Spleen (tissue), 11 donors: ENCODE results near the gene USP30. TPM values are rescaled to one million over a fixed set of nuclear protein-coding genes. Genes with fewer than 3 reads are reported as not detected.

Experiments used
- DNase-seq: peaks from one replicate; pipeline ENCODE4 v3.0.0-alpha.2; 2020
- H3K27ac ChIP-seq, 8 donors: fragments of 200-600 bp; sonication (generic) in 7 of 8; 1 replicate in 4 of 8; 2 replicates in 4 of 8; pipeline versions ENCODE4 v1.5.0 to v1.8.0; 2016 to 2021; ENCODE audit warnings: inconsistent platforms in 4 of 8, mild to moderate bottlenecking in 4 of 8, moderate library complexity in 1 of 8
- H3K27me3 ChIP-seq, 7 donors: fragments of 200-600 bp; sonication (generic) in 6 of 7; replicated peaks in 1 of 7; 1 replicate in 4 of 7; 2 replicates in 3 of 7; pipeline versions ENCODE4 v1.5.0 to v1.8.0; 2016 to 2021; ENCODE audit warnings: inconsistent platforms in 3 of 7, mild to moderate bottlenecking in 1 of 7
- H3K36me3 ChIP-seq, 6 donors: fragments of 200-600 bp; sonication (generic) in 5 of 6; 1 replicate in 4 of 6; 2 replicates in 2 of 6; pipeline versions ENCODE4 v1.5.0 to v1.8.0; 2016 to 2021; ENCODE audit warnings: inconsistent platforms in 2 of 6
- H3K4me1 ChIP-seq, 6 donors: fragments of 200-600 bp; sonication (generic) in 5 of 6; 1 replicate in 3 of 6; 2 replicates in 3 of 6; pipeline versions ENCODE4 v1.5.0 to v1.8.0; 2016 to 2021; ENCODE audit warnings: inconsistent platforms in 3 of 6
- H3K4me3 ChIP-seq, 8 donors: fragments of 200-600 bp; sonication (generic) in 7 of 8; 1 replicate in 4 of 8; 2 replicates in 4 of 8; pipeline versions ENCODE4 v1.5.0 to v1.8.0; 2016 to 2021; ENCODE audit warnings: inconsistent platforms in 4 of 8, mild to moderate bottlenecking in 4 of 8, moderate library complexity in 2 of 8
- H3K9me3 ChIP-seq, 8 donors: fragments of 200-600 bp; sonication (generic) in 7 of 8; 1 replicate in 4 of 8; 2 replicates in 4 of 8; pipeline versions ENCODE4 v1.5.0 to v1.8.0; 2016 to 2021; ENCODE audit warnings: inconsistent platforms in 4 of 8
- CTCF ChIP-seq, 11 experiments: fragments of 200-600 bp in 7 of 11; fragments of 450-650 bp in 4 of 11; sonication (generic) in 4 of 11; IDR thresholded peaks in 8 of 11; conservative IDR thresholded peaks in 3 of 11; 1 replicate in 7 of 11; 2 replicates in 4 of 11; pipeline versions ENCODE4 v1.4.0 to v1.8.0; 2016 to 2021; ENCODE audit warnings: antibody characterized with exemption in 11 of 11, inconsistent platforms in 4 of 11, mild to moderate bottlenecking in 1 of 11
- POLR2A ChIP-seq, 3 donors: fragments of 450-650 bp; IDR thresholded peaks; one replicate each; pipeline ENCODE4 v1.5.1; 2017; ENCODE audit warnings: antibody characterized with exemption in 3 of 3, mild to moderate bottlenecking in 1 of 3
- POLR2AphosphoS5 ChIP-seq, 3 donors: sonication (generic); formaldehyde crosslinking; IDR thresholded peaks; one replicate each; pipeline ENCODE4 v1.5.1; 2017; ENCODE audit warnings: antibody characterized with exemption in 3 of 3
- WGBS, 5 donors: extraction: QIAGEN DNeasy Blood & Tissue Kit in 3 of 5; methylation state at CpG; one replicate each; pipeline versions ENCODE4 v1.1.5 to v1.1.7; 2013 to 2018; 5-methylcytosine and 5-hydroxymethylcytosine counted together
- intact Hi-C: fragments of 100-400 bp; cut with DNase I; formaldehyde crosslinking; loops from one replicate; pipeline ENCODE4 v1.15.0; 2023; ENCODE audit warnings: low total_unique reads
- polyA plus RNA-seq, 3 donors: library from polyadenylated mRNA; stranded (reverse); fragments of 200-250 nt; gene quantifications; one replicate each; pipeline ENCODE4 v1.2.1, GENCODE V29; 2013
- total RNA-seq, 7 donors: library from RNA; depleted of rRNA in 3 of 7; stranded (reverse); fragments of >200 nt in 3 of 7; fragmentation: NEBNext Ultra II Directional in 4 of 7; extraction: Animal tissue kit (Norgen Biotek cat#: 25700) in 4 of 7; gene quantifications; one replicate each; pipeline versions ENCODE4 v1.1.0 to v1.2.1, GENCODE V29; 2016 to 2021
- donor health status: healthy with polysubstance abuse.
- donor health status: DM: no; HTN: no; CAD: no; lungs with moderate emphysema.
- donor health status: DM: no; HTN: no; CAD: no.
- donor health status: Bipolar disorder and iron deficiency.
- donor health status: healthy.
- donor health status: DM: no; HTN: no; CAD: no.
- donor health status: DM: yes; HTN: yes; CAD: no.

USP30 gene
- total and polyA plus RNA-seq, 10 donors = 3.9 to 23.2 (median 11.5) TPM

- Histone ChIP-seq H3K4me1 (no peaks in the 10 kb centered on the region), H3K27ac (no peak overlapping the region), H3K36me3 (peaks cover 0 to 66% (median 22%) of the 10 kb centered on the region in 6 donors), H3K4me3 (no peak overlapping the region), H3K27me3 (no peaks in the 10 kb centered on the region), H3K9me3 (no peaks in the 10 kb centered on the region)
- DNase-seq = no peak
- TF ChIP-seq CTCF (IDR thresholded peaks at IDR 0.05 in 8 of 11, conservative IDR thresholded peaks at IDR 0.05 in 3 of 11) (no peak), POLR2A (IDR thresholded peaks at IDR 0.05) (no peak), POLR2AphosphoS5 (IDR thresholded peaks at IDR 0.05) (no peak)
- WGBS, 5 donors = 96 to 98% (median 97%) methylated on average over 3 of the region's 3 CpGs
- intact Hi-C loops = no loop called here
These were observed 11.8 kb downstream of the USP30 start for GRCh38 chr12:109064143-109064542.

GRCh38 chr12:109065154-109065852 is 12.9 kb downstream of the USP30 start:
- Histone ChIP-seq H3K27ac (no peak overlapping the region), H3K36me3 (peaks cover 0 to 66% (median 23%) of the 10 kb centered on the region in 6 donors), H3K4me3 (no peak overlapping the region), H3K27me3 (no peaks in the 10 kb centered on the region), H3K9me3 (no peaks in the 10 kb centered on the region), H3K4me1 (no peaks in the 10 kb centered on the region)
- intact Hi-C loops = no loop called here
- TF ChIP-seq POLR2AphosphoS5 (IDR thresholded peaks at IDR 0.05) = no peak
- no peak for TF ChIP-seq CTCF (IDR thresholded peaks at IDR 0.05 in 8 of 11, conservative IDR thresholded peaks at IDR 0.05 in 3 of 11)
- no peak for TF ChIP-seq POLR2A (IDR thresholded peaks at IDR 0.05)
- 89 to 97% (median 92%) methylated on average over 5 of the region's 5 CpGs for WGBS, 5 donors
- no peak for DNase-seq

- H3K36me3 ChIP-seq = peaks cover 0 to 66% (median 25%) of the 10 kb centered on the region in 6 donors
- no peaks in the 10 kb centered on the region for H3K27me3 ChIP-seq
- H3K9me3 ChIP-seq = no peaks in the 10 kb centered on the region
- TF ChIP-seq CTCF (IDR thresholded peaks at IDR 0.05 in 8 of 11, conservative IDR thresholded peaks at IDR 0.05 in 3 of 11) (no peak), POLR2A (IDR thresholded peaks at IDR 0.05) (no peak), POLR2AphosphoS5 (IDR thresholded peaks at IDR 0.05) (no peak)
- H3K4me1 ChIP-seq = no peaks in the 10 kb centered on the region
- no peak overlapping the region for H3K27ac ChIP-seq
- intact Hi-C loops = no loop called here
- no peak for DNase-seq
- WGBS, 5 donors = 56 to 87% (median 82%) methylated on average over 1 of the region's 1 CpG
- H3K4me3 ChIP-seq = no peak overlapping the region
These were observed 13.4 kb downstream of the USP30 start for GRCh38 chr12:109065853-109066193.

GRCh38 chr12:109069307-109070271 is 17.2 kb downstream of the USP30 start:
- no peak for DNase-seq
- WGBS, 5 donors = 92 to 93% (median 93%) methylated on average over 17 of the region's 17 CpGs
- H3K27me3 ChIP-seq = no peaks in the 10 kb centered on the region
- H3K4me3 ChIP-seq = no peak overlapping the region
- peaks cover 0 to under 1% (median 0%) of the 10 kb centered on the region in 8 donors for H3K9me3 ChIP-seq
- no peaks in the 10 kb centered on the region for H3K4me1 ChIP-seq
- TF ChIP-seq CTCF (IDR thresholded peaks at IDR 0.05 in 8 of 11, conservative IDR thresholded peaks at IDR 0.05 in 3 of 11) (no peak), POLR2A (IDR thresholded peaks at IDR 0.05) (no peak), POLR2AphosphoS5 (IDR thresholded peaks at IDR 0.05) (no peak)
- no peak overlapping the region for H3K27ac ChIP-seq
- peaks cover 0 to 84% (median 53%) of the 10 kb centered on the region in 6 donors for H3K36me3 ChIP-seq
- intact Hi-C loops = no loop called here
